ENCODE data around the gene GALNT6.

DNA sequence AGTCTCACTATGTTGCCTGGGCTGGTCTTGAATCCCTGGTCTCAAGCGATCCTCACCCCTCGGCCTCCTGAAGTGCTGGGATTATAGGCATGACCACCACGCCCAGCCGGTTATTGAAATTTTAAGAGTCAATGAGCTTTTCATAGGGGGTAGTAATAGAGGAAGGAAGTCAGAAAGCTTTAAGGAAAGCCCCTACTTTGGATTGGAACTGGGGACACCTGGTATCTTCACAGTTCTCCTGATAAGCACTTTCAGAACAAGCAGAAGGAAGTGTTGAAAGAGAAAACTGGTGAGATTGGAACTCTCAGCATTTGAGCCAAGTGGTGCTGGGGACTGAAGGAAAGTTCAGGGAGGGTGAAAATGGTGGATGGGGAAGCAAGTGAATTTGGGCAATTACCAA lies 38.5 kb upstream of the GALNT6 start:
- TF ChIP-seq, protein P1, sequence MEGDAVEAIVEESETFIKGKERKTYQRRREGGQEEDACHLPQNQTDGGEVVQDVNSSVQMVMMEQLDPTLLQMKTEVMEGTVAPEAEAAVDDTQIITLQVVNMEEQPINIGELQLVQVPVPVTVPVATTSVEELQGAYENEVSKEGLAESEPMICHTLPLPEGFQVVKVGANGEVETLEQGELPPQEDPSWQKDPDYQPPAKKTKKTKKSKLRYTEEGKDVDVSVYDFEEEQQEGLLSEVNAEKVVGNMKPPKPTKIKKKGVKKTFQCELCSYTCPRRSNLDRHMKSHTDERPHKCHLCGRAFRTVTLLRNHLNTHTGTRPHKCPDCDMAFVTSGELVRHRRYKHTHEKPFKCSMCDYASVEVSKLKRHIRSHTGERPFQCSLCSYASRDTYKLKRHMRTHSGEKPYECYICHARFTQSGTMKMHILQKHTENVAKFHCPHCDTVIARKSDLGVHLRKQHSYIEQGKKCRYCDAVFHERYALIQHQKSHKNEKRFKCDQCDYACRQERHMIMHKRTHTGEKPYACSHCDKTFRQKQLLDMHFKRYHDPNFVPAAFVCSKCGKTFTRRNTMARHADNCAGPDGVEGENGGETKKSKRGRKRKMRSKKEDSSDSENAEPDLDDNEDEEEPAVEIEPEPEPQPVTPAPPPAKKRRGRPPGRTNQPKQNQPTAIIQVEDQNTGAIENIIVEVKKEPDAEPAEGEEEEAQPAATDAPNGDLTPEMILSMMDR (IDR thresholded peaks at IDR 0.05): no peak
- no peak for TF ChIP-seq POLR2A (IDR thresholded peaks at IDR 0.05)

All from thyroid gland (tissue), 4 donors.